Measurements from ENCODE around the gene ZDHHC16.
A peak's percentile ranks its signal among the peaks of the same experiment; 100 is the strongest.
"Not testable (repeated sequence)": the region's sequence is repeated elsewhere in the genome, so short reads cannot be mapped to it uniquely, and the experiment has no call there.

The ZDHHC16 gene

GRCh38 chr10:97406064-97406463 lies 39.9 kb upstream of the ZDHHC16 start:
- no peak for DNase-seq
- TF ChIP-seq CTCF (IDR thresholded peaks at IDR 0.05; ENCODE audit: low read depth, low read length, missing control alignments) = no peak
- in situ Hi-C loops (cut with HindIII; ENCODE audit: low pct_ligation_motif_present, low sequenced_read_pairs) = no loop called here
- Histone ChIP-seq H3K4me3 (ENCODE audit: low read depth, low read length) (no peak overlapping the region), H3K27me3 (replicated peaks) (no peaks in the 10 kb centered on the region), H3K36me3 (replicated peaks) (no peaks in the 10 kb centered on the region), H3K27ac (no peak overlapping the region)

- H3K4me3 ChIP-seq (ENCODE audit: low read depth, low read length); H3K27me3 ChIP-seq (replicated peaks); in situ Hi-C loops (cut with HindIII; ENCODE audit: low pct_ligation_motif_present, low sequenced_read_pairs): not testable (repeated sequence)
These were observed 39.5 kb upstream of the ZDHHC16 start for GRCh38 chr10:97406483-97406882.

GRCh38 chr10:97407211-97407951 lies 38.6 kb upstream of the ZDHHC16 start:
- in situ Hi-C loops (cut with HindIII; ENCODE audit: low pct_ligation_motif_present, low sequenced_read_pairs) = no loop called here
- Histone ChIP-seq H3K27ac (no peak overlapping the region), H3K36me3 (replicated peaks) (no peaks in the 10 kb centered on the region), H3K4me3 (ENCODE audit: low read depth, low read length) (peak overlapping the region; percentile 15), H3K27me3 (replicated peaks) (no peaks in the 10 kb centered on the region)
- TF ChIP-seq CTCF (IDR thresholded peaks at IDR 0.05; ENCODE audit: low read depth, low read length, missing control alignments) = peak; percentile 69
- peak; percentile 68 for DNase-seq

More at GRCh38 chr10:97406483-97406882, 39.5 kb upstream of the ZDHHC16 start:
- DNase-seq; H3K36me3 ChIP-seq (replicated peaks); H3K27ac ChIP-seq: not testable (repeated sequence)

GRCh38 chr10:97407952-97408248 lies 38.1 kb upstream of the ZDHHC16 start:
- H3K4me3 ChIP-seq (ENCODE audit: low read depth, low read length) = no peak overlapping the region
- H3K27ac ChIP-seq = no peak overlapping the region
- no peaks in the 10 kb centered on the region for H3K27me3 ChIP-seq (replicated peaks)
- no peak for DNase-seq
- no peak for TF ChIP-seq CTCF (IDR thresholded peaks at IDR 0.05; ENCODE audit: low read depth, low read length, missing control alignments)
- H3K36me3 ChIP-seq (replicated peaks) = no peaks in the 10 kb centered on the region
- in situ Hi-C loops (cut with HindIII; ENCODE audit: low pct_ligation_motif_present, low sequenced_read_pairs) = no loop called here

DNA sequence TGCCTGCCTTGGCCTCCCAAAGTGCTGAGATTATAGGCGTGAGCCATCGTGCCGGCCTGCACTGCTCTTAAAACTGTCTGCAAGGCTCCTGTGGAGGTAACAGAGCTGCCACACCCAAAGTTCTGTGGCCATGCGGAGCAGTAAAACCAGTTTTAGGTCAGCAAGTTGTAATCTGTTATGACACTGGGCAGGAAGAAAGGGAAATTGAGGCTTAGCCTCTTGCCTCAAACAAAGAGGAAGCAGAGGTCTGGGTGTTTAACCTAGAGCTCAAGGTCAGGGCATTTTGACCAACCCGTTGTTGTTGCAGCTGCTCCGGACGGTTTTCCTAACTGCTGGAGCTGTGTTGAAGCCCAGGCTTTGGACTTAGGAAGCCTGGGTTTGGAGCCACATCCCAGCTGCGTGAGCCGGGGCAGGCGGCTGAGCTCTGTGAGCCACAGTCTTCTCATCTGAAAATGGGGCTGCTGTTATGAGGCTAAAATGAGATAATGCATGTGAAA lies 37.4 kb upstream of the ZDHHC16 start:
- H3K27me3 ChIP-seq (replicated peaks) = no peaks in the 10 kb centered on the region
- no peak for TF ChIP-seq CTCF (IDR thresholded peaks at IDR 0.05; ENCODE audit: low read depth, low read length, missing control alignments)
- no peaks in the 10 kb centered on the region for H3K36me3 ChIP-seq (replicated peaks)
- no peak overlapping the region for H3K4me3 ChIP-seq (ENCODE audit: low read depth, low read length)
- no peak for DNase-seq
- in situ Hi-C loops (cut with HindIII; ENCODE audit: low pct_ligation_motif_present, low sequenced_read_pairs) = no loop called here
- H3K27ac ChIP-seq = no peak overlapping the region

GRCh38 chr10:97411406-97411805 lies 34.6 kb upstream of the ZDHHC16 start:
- no peak for TF ChIP-seq CTCF (IDR thresholded peaks at IDR 0.05; ENCODE audit: low read depth, low read length, missing control alignments)
- no peaks in the 10 kb centered on the region for H3K36me3 ChIP-seq (replicated peaks)
- H3K27me3 ChIP-seq (replicated peaks) = no peaks in the 10 kb centered on the region
- H3K4me3 ChIP-seq (ENCODE audit: low read depth, low read length) = no peak overlapping the region
- DNase-seq = peak; percentile 34
- in situ Hi-C loops (cut with HindIII; ENCODE audit: low pct_ligation_motif_present, low sequenced_read_pairs) = no loop called here
- no peak overlapping the region for H3K27ac ChIP-seq
